ENCODE measurements around the gene TMEM18.

Gene TMEM18

GRCh38 chr2:618422-618990 lies 58.7 kb downstream of the TMEM18 start:
- no peak for DNase-seq (ENCODE audit: low read depth)

DNA sequence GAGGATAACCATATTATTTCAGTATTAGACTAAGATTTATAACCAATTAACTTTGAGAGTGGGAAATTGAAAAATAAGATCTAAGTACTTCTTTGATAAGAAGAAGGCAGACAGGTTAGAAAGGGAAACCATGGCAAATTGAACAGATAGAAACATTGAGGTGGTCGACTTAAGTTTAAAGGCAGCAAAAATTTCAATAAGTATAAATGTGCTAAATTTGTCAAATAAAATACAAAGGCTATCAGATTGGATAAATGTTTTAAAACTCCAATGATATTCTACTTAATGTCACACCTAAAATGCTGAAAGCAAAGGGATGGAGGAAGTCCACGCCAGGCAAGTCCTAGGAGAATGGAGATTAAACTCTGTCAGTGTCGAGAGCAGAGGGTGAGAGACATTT lies 59.2 kb downstream of the TMEM18 start:
- DNase-seq (ENCODE audit: low read depth): no peak
